HFF-Myc (cell line): ENCODE data around the gene WASHC3.

Experiments used
- DNase-seq: peaks from one replicate; pipeline ENCODE4 v3.0.0-alpha.2; 2011; ENCODE audit warnings: low read depth; ENCODE audit errors: extremely low read depth
- H3K4me3 ChIP-seq: replicated peaks from 2 replicates; pipeline ENCODE4 v1.5.1; 2011; ENCODE audit warnings: low read depth, mild to moderate bottlenecking, control low read depth, low read length
- CTCF ChIP-seq: IDR thresholded peaks from 2 replicates; pipeline ENCODE4 v1.5.1; 2012; ENCODE audit warnings: mild to moderate bottlenecking, low read depth, low read length, control low read depth; ENCODE audit errors: missing control alignments

WASHC3 gene

GRCh38 chr12:102010265-102010994 is 51.4 kb downstream of the WASHC3 start:
- no peak overlapping the region for H3K4me3 ChIP-seq
- TF ChIP-seq CTCF: no peak
- no peak for DNase-seq

- no peak overlapping the region for H3K4me3 ChIP-seq
- TF ChIP-seq CTCF: no peak
- DNase-seq: no peak
Measured at GRCh38 chr12:102009796-102010195, 52.0 kb downstream of the WASHC3 start.

GRCh38 chr12:102008615-102009126 is 53.1 kb downstream of the WASHC3 start:
- DNase-seq: no peak
- no peak overlapping the region for H3K4me3 ChIP-seq
- TF ChIP-seq CTCF: no peak

- no peak for TF ChIP-seq CTCF
- no peak overlapping the region for H3K4me3 ChIP-seq
- no peak for DNase-seq
Measured at GRCh38 chr12:102005256-102005655, 56.5 kb downstream of the WASHC3 start.

- DNase-seq: no peak
- no peak overlapping the region for H3K4me3 ChIP-seq
- no peak for TF ChIP-seq CTCF
Measured at GRCh38 chr12:101997102-101997501, 64.7 kb downstream of the WASHC3 start.

GRCh38 chr12:101995684-101996083 is 66.1 kb downstream of the WASHC3 start:
- TF ChIP-seq CTCF: no peak
- DNase-seq: no peak

GRCh38 chr12:101992091-101992490 is 69.7 kb downstream of the WASHC3 start:
- no peak for TF ChIP-seq CTCF
- no peak for DNase-seq
- H3K4me3 ChIP-seq: no peak overlapping the region

More at GRCh38 chr12:101995684-101996083, 66.1 kb downstream of the WASHC3 start:
- H3K4me3 ChIP-seq: no peak overlapping the region
